Activated CD4-positive, alpha-beta T cell treated with anti-CD3 and anti-CD28 coated beads, Interleukin-2, amount 50 U/mL, for 48 hours (primary cell): ENCODE data around the gene DOP1B.
"Not testable (repeated sequence)": the region's sequence is repeated elsewhere in the genome, so short reads cannot be mapped to it uniquely, and the experiment has no call there.

Experiments
- DNase-seq, 2 experiments: peaks; one replicate each; pipeline ENCODE4 v3.0.0-alpha.2; 2020

The DOP1B gene, protein sequence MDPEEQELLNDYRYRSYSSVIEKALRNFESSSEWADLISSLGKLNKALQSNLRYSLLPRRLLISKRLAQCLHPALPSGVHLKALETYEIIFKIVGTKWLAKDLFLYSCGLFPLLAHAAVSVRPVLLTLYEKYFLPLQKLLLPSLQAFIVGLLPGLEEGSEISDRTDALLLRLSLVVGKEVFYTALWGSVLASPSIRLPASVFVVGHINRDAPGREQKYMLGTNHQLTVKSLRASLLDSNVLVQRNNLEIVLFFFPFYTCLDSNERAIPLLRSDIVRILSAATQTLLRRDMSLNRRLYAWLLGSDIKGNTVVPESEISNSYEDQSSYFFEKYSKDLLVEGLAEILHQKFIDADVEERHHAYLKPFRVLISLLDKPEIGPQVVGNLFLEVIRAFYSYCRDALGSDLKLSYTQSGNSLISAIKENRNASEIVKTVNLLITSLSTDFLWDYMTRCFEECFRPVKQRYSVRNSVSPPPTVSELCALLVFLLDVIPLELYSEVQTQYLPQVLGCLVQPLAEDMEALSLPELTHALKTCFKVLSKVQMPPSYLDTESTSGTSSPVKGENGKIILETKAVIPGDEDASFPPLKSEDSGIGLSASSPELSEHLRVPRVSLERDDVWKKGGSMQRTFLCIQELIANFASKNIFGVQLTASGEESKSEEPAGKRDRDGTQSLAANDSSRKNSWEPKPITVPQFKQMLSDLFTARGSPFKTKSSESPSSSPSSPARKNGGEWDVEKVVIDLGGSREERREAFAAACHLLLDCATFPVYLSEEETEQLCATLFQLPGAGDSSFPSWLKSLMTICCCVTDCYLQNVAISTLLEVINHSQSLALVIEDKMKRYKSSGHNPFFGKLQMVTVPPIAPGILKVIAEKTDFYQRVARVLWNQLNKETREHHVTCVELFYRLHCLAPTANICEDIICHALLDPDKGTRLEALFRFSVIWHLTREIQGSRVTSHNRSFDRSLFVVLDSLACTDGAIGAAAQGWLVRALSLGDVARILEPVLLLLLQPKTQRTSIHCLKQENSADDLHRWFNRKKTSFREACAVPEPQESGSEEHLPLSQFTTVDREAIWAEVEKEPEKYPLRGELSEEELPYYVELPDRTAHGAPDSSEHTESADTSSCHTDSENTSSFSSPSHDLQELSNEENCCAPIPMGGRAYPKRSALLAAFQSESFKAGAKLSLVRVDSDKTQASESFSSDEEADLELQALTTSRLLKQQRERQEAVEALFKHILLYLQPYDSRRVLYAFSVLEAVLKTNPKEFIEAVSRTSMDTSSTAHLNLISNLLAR (N-terminal part only)

GRCh38 chr21:36156815-36157670 is at the start of gene DOP1B:
TSS of gene DOP1B (plus strand) at chr21:36156824. CDS start at chr21:36164734, 7,910 bp downstream.
- peak; percentile 46 to 50 for DNase-seq

DNA sequence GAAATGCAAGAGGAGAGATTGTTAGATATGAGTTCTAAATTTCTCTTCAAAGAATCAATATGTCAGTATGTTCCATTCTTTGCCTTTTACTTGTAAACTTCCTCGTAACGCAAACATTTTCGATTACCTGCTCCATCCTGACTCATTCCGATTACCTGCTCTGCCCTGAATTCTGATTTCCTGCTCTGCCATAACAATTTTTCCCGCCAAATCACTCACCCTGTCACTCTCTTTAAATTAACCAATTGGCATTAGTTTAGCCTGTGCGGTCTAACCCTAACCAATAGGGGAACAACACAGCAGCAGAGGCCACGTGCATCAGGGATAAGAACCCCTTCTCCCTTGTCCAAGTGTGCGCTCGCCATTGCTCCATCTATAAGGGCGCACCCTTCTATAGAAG is 46.8 kb upstream of the DOP1B start:
- DNase-seq, result no peak

DNA sequence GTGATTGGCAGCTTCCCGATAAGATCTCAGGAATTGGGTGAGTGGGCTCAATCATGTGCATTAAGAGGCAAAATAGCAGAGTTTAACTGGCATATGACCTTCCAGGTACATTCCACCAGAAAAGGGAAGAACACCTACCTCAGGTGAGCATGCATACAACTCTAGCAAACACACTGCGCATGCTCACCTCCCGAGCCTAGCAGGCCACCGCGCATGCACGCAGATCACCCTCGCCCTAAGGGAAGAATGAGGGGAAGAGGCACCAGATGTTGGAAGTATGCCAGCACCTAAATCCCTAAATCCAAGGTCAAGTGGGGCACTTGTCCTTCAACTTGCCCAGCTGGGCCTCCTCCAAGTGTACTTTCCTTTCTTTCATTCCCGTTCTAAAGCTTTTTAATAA is 45.4 kb upstream of the DOP1B start:
- no peak for DNase-seq

- DNase-seq, result peak; percentile 60 to 67
Observed at GRCh38 chr21:36113647-36114428, 42.8 kb upstream of the DOP1B start.

GRCh38 chr21:36115138-36115730 is 41.4 kb upstream of the DOP1B start:
- DNase-seq, result no peak

DNA sequence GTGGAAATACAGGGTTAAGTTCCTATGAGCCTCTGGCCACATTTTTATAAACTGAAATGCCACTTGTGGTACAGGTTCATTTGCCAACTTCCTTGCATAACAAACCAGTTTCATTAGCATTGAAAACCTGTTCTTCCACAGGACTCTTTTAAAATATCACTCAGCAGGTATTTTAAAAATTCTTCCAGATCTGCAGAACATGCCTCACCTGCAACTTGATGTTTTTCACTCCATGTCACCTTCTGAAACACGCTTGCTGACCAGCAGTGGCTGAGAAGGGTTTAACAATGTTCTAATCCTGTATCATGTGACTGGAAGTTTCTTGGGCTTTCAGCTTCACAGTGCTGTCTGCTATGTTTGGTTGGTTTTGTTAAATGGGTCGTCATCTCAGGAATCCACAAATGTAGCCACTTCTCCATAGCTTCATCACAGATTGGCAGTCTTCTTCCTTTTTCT is 39.3 kb upstream of the DOP1B start:
- DNase-seq, result no peak

DNA sequence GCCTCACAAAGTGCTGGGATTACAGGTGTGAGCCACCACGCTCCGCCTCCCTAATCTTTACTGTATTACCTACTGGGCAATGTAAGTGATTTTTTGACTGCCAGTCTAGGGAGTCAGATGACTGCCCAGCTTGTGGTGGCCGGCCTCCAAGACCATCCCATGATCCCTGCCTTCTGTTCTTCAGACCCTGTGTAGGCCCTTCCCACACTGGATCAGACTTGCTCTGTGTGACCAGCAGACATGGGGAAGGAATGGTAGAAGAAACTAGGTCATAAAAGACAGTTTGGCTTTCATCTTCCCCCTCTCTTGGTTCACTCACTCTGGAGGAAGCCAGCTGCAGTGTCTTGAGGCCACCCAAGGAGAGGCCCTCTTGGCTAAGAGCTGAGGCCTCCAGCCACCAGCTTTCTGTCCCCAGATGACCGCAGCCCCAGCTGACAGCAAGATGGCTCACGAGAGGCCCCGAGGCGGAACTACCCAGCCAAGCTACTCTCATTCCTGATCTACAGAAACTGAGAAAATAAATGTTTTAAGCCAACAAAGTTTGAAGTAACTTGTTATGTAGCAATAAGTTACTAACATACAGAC is 36.2 kb upstream of the DOP1B start:
- no peak for DNase-seq

- DNase-seq, result no peak
Observed at GRCh38 chr21:36122977-36123376, 33.6 kb upstream of the DOP1B start.

- no peak for DNase-seq
Observed at GRCh38 chr21:36124395-36124794, 32.2 kb upstream of the DOP1B start.

DNA sequence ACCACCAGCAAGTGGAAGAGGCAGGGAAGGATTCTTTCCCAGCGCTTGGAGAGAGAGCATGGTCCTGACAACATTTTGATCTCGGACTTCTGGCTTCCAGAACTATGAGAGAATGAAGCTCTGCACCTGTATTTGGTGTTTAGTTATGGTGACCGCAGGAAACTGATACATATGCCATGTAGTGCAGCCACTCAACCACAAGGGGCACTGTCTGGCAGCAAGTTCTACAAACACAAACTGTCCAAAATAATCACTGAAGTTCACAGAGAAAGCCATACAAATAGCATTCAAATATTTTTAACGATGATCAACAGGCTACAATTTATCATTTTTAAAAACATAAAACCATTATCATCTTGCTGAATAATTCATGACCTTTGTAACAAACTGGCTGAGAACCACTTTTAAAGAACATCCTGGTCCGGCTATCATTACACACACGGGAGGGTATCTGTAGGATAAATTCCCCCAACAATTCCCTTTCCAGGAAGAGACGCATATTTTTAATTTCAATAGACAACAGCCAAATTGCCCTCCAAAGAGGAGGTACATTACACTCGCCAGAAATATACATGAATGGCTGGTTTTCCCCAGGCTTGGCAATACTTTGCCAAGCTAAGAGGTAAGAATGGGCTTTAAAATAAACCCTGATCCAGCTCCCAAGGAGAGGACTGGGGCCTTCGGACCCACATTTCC is 31.0 kb upstream of the DOP1B start:
- peak; percentile 63 to 68 for DNase-seq

GRCh38 chr21:36126208-36126565 is 30.4 kb upstream of the DOP1B start:
- DNase-seq, result no peak

GRCh38 chr21:36126621-36127110 is 30.0 kb upstream of the DOP1B start:
- DNase-seq, result no peak

DNA sequence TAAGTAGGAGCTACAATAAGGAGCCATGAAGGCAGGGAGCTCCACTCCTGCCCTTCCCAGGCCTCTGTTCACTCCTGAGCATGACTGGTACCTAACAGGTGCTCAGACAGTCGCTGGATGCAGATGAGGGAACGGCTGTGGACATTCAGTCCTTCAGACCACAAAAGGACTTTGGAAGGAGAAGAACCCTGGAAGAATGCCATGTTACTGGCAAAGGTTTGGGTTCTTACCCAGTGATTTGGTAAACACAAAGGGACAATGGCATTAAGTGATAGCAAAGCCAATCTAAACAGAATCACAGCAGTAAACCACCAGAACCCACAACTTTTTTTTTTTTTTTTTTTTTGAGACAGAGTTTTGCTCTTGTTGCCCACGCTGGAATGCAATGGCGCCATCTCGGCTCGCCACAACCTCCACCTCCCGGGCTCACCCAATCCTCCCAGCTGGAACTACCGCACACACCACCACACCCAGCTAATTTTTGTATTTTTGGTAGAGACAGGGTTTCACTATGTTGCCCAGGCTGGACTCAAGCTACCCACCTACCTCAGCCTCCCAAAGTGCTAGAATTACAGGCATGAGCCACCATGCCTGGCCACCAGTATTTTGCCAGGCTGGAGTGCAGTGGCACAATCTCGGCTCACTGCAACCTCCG is 29.2 kb upstream of the DOP1B start:
- no peak for DNase-seq

- no peak for DNase-seq
Observed at GRCh38 chr21:36127977-36128376, 28.6 kb upstream of the DOP1B start.

GRCh38 chr21:36129219-36129618 is 27.4 kb upstream of the DOP1B start:
- no peak for DNase-seq

- DNase-seq, result not testable (repeated sequence)
Observed at GRCh38 chr21:36130414-36130762, 26.2 kb upstream of the DOP1B start.

GRCh38 chr21:36130839-36131238 is 25.8 kb upstream of the DOP1B start:
- DNase-seq, result not testable (repeated sequence)

DNA sequence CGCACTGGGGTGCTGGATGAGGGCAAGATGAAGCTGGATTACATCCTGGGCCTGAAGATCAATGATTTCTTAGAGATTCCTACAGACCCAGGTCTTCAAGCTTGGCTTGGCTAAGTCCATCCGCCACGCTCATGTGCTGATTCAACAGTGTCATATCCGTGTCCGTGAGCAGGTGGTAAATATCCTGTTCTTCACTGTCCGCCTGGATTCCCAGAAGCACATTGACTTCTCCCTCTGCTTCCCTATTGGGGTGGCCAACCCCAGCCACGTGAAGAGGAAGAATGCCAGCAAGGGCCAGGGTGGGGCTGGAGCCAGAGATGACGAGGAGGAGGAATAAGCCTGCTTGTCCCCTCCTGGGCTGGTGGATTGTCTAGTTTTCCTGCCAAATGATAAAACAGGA is 23.9 kb upstream of the DOP1B start:
- DNase-seq, result no peak

- peak; percentile 73 to 80 for DNase-seq
Observed at GRCh38 chr21:36134803-36135390, 21.7 kb upstream of the DOP1B start, which contains the start of gene CBR3. TSS of gene CBR3 (plus strand) at chr21:36135079. CDS start at chr21:36135193, 114 bp downstream.
